Astrocyte of the hippocampus (primary cell): ENCODE results near the gene ASB16.
"Not testable (repeated sequence)": the region's sequence is repeated elsewhere in the genome, so short reads cannot be mapped to it uniquely, and the experiment has no call there.

Source experiments
- DNase-seq: peaks from one replicate; pipeline ENCODE4 v3.0.0; 2011; ENCODE audit warnings: low read depth, low spot score

Gene ASB16

DNA sequence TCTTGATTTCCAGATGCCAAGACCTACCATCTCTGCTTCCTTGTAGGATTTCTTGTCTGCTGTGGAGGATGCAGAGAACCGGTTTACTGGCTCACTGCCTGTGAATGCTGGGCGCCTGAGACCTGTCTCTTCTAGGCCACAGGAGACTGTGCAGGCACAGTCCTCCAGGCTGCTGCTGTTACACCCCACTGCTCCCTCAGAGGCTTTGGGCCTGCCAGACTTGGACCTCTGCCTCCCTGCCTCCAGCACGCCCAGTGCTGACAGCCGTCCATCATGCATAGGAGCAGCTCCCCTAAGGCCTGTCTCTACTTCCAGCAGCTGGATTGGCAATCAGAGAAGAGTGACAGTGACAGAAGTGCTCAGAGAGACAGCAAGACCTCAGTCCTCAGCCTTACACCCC is 22.7 kb upstream of the ASB16 start:
- DNase-seq = no peak

DNA sequence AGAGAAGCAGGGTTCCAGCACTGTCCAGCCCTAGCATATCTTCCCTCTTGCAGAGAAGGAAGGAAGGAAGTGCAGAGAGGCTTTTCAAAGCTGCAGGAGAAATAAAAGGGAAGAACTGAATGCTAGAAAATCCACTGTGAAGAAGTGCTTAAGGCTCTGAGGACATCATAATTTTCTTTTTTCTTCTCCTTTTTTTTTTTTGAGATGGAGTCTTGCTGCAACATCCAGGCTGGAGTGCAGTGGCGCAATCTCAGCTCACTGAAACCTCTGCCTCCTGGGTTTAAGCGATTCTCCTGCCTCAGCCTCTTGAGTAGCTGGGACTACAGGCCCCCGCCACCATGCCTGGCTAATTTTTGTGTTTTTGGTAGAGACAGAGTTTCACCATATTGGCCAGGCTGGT is 21.4 kb upstream of the ASB16 start:
- DNase-seq = not testable (repeated sequence)

DNA sequence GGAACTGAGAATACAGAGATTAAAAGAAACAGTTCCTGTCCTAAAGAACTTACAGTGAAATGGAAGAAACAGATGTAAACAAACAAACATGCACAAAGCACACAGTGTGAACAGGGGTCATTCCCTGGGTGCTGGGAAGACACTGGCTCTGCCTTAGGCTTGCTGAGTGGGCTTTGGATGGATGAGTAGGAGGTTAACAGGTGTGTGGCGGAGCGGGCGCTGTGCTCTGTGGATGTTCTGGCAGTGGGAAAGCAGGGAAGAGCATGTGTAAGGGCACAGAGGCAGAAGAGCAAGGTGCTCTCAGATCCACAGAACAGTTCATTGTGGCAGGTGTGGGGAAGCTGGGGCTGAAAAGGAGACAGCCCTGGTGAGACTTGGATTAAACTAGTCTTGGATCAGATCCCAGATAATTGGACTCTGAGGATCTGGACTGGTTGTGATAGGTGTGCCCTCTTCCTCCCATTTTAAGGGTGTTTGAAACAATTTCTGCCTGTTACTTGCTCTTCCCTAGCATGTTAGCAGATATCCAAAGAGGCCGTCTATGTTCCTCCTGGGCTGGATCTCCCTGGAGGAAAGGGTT is 20.7 kb upstream of the ASB16 start:
- DNase-seq = no peak

DNA sequence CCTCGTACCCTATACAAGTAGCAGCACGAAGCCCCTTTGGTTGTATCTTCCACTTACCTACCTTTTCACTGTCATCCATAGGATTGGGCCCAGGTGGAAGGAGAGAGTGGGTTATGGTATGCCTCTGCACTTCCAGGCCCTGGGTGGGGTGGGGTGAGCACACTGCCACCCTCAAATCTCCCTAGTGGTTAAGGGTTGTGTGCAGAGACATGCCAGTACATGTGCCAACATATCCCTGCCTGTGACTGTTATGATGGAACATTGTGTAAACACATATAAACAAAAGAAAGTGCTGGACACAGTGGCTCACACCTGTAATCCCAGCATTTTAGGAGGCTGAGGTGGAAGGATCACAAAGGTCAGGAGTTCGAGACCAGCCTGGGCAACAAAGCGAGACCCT is 17.6 kb upstream of the ASB16 start:
- DNase-seq = no peak

DNA sequence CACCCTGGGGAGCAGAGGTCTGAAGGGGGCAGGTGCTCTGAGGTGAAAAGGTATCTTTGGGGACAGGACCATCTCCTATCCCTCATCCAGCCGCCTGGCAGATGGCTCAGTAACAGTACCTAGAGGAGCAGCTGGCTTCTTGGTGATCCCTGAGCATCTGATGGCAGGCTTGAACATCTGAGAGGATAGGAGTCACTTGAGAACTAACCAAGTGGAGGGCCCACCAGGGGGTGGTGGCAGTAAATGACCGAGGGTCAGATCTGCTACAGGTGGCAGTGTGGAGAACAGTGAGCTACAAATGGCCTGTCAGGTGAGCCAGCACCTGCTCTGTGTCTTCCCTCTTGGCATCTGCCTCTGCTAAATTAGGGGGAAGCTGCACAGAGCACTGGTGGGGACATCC is 15.0 kb upstream of the ASB16 start:
- no peak for DNase-seq

GRCh38 chr17:44159519-44160210 is 10.8 kb upstream of the ASB16 start:
- no peak for DNase-seq

DNA sequence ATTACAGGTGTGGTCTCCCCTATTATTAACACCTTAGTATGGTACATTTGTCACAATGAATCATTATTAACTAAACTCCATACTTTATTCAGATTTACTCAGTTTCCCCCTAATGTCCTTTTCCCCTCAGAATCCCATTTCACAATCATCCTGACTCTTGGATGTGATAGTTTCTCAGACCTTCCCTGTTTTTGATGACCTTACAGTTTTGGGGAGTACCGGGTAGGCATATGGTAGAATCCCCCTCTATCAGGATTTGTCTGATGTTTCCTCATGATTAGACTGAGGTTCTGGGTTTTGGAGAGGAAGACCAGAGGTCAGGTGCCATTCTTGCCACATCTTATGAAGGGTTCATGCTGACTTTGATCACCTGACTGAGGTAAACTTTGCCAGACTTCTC is 6.0 kb upstream of the ASB16 start:
- no peak for DNase-seq

DNA sequence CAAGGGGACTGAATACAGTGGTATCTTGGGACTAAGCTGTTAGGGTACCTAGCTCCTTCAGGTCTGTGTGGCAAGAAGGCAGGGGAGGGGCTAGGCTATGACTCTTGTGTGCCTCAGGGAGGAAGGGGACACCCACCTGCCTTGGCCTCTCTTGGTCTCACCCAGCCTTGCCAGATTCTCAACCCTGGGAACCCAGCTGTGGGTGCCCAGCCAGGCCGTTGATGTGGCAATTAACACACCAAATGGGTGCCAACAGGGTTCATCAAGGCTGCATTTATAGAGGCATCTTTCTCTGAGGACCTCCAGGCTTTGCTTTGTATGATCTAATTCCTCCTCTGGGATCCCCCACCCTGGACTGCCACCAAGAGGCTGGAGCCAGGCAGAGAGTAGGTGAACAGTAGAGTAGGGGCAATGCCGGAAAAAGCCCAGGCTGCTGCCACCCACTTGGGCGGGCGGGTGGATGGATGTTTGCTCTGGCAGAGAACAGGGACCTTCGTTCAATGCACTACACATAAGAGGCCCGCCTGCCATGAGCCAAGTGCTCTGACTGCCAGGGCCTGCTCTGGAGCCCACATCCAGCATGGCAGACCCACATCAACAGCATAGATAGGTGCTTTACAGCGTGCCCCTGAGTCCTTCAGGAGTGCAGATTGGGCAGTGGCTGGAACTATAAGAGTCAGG is 3.2 kb upstream of the ASB16 start:
- DNase-seq = no peak

- DNase-seq = no peak
These were observed 387 bp upstream of the ASB16 start for GRCh38 chr17:44170135-44170498.

GRCh38 chr17:44171931-44172455 is 1.5 kb downstream of the ASB16 start:
- no peak for DNase-seq

DNA sequence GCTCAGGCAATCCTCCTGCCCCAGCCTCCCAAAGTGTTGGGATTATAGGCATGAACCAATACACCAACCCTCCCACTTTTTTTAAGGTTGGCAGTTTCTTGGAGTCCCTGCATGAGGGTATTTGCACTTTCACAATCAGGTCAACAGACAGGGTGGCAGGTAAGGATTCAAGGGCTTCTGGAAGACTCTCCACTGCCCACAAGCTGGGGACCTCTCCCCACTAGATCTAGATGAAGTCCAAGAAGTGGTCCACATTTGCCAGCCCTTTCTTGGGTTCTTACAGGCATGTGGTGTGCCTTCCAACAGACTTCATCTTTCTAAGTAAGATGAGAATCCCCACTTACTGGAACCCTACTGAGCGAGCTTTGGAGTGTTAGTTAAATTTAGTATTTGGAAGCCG is 3.9 kb downstream of the ASB16 start:
- DNase-seq = no peak

DNA sequence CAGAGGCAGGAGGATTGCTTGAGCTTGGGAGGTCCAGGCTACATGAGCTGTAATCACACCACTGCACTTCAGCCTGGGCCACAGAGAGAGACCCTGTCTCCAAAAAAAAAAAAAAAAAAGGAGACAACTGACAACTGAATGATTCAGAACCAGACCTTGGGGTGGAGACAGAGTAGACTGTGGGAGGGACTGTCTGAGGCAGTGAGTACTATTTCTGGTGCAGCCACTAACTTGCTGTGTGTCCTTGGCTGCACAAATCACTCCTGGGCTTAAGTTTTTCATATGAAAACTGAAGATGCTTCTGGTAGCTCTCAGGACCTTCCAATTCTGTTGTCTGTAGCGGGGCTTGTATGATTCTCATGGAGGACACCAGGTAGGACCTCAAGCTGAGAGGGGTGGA is 5.8 kb downstream of the ASB16 start:
- DNase-seq = no peak

- no peak for DNase-seq
These were observed 6.4 kb downstream of the ASB16 start for GRCh38 chr17:44176671-44177501.

GRCh38 chr17:44177640-44178039 is 7.1 kb downstream of the ASB16 start:
- no peak for DNase-seq

DNA sequence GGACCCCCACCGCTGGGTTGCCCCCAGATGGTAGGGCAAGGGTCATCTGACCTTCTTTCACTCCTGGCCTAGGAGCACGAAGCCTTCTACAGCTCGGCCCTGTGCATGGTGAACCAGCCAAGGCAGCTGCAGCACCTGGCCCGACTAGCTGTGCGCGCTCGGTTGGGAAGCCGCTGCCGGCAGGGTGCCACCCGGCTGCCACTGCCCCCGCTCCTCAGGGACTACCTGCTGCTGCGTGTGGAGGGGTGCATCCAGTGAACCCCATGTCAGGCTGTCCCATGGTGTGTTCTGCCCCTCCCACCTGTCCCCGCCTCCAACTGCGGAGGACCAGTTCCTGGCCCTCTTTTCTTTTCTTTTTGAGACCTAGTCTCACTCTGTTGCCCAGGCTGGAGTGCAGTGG is 7.6 kb downstream of the ASB16 start:
- DNase-seq = no peak

GRCh38 chr17:44183024-44183423 is 12.5 kb downstream of the ASB16 start:
- DNase-seq = no peak

DNA sequence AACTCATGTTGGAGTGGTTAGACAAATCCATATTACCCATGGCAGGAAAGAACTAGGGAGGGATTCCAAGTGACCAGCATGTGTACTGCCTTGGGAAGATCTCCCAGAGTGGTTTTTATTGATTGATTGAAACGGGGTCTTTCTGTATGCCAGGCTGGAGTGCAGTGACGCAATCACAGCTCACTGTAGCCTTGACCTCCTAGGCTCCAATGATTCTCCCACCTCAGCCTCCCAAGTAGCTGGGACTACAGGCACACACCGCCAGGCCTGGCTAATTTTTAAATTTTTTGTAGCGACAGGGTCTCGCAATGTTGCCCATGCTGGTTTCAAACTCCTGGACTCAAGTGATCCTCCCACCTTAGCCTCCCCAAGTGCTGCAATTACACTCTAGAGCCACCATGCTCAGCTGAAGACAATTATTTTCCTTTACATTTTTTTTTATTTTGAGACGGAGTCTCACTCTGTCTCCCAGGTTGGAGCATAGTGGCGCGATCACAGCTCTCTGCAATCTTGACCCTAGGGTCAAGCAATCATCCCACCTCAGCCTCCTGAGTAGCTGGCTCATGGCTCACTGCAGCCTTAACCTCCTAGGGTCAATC is 13.8 kb downstream of the ASB16 start:
- DNase-seq = no peak

DNA sequence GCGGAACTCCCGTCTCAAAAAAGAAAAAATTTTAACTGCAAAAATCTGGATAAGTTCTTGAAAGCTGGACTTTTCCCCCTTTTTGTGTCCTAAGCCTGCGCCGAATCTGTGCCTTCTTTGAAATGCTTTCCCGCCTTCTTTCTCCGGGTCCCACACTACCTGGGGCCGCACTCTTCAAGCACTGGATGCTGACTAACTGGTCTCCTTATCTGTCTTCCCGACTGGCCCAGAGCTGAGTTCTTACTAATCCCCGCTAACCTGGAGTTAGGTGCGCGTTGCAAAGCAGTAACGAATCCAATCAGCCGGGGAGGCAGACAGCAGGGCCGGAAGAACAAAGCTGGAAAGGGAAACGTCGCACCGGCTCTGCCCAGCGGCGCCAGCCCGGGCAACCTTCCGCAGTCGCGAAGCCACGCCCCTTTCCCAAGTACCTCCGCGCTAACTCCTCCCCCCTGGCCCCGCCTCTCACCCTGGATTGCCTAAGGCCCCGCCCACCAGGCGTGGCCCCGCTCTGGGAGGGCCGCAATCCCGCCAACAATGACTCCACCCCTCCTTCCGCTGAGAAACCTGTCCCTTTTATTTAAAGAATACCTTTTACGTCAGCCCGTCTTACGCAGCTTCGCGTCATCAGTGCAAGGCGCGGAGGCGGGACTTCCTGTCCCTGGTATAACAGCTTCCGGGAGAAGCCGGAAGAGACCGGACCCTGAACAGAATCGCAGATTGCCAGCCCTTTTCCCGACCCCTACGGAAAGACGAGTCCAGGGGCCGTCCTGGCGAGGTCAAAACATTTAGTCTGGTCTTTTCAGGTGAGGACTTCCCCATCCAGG is 16.0 kb downstream of the ASB16 start, which contains the start of gene TMUB2:
Gene TMUB2, plus strand, starts transcription at position 666 of the 824 bp plus-strand sequence. CDS start 737 bp downstream, outside the sequence.
- peak; percentile 100 for DNase-seq

GRCh38 chr17:44187131-44187899 is 16.8 kb downstream of the ASB16 start:
- no peak for DNase-seq
